Natural killer cell (primary cell): ENCODE data around the gene PRDM7. TPM values are rescaled to one million over a fixed set of nuclear protein-coding genes. Genes with fewer than 3 reads are reported as not detected.

ENCODE experiments used
- ATAC-seq, 3 donors: fragments of 150-1000 bp in 2 of 3; fragments of 200-7000 bp in 1 of 3; cut with Tn5 transposase; 1 replicate in 1 of 3; 2 replicates in 2 of 3; pipeline ENCODE4 v1.10.0; 2021; ENCODE audit warnings: mild to moderate bottlenecking in 2 of 3, moderate library complexity in 2 of 3
- DNase-seq, 2 donors: peaks; one replicate each; pipeline versions ENCODE4 v3.0.0 to v3.0.0-alpha.2; 2013 to 2021; ENCODE audit warnings: mixed read lengths in 1 of 2
- H3K27ac ChIP-seq: one replicate; pipeline ENCODE4 v1.5.1; 2013; ENCODE audit warnings: mild to moderate bottlenecking, low read length
- H3K27me3 ChIP-seq: one replicate; pipeline ENCODE4 v1.6.1; 2013; ENCODE audit warnings: low read length; ENCODE audit not compliant: control insufficient read depth, insufficient read depth
- H3K36me3 ChIP-seq: one replicate; pipeline ENCODE4 v1.6.1; 2013; ENCODE audit warnings: low read length; ENCODE audit not compliant: control insufficient read depth, insufficient read depth
- H3K4me1 ChIP-seq: one replicate; pipeline ENCODE4 v1.6.1; 2013; ENCODE audit warnings: low read length; ENCODE audit not compliant: control insufficient read depth, insufficient read depth
- H3K4me3 ChIP-seq: one replicate; pipeline ENCODE4 v1.5.1; 2013; ENCODE audit warnings: low read length
- H3K9me3 ChIP-seq: one replicate; pipeline ENCODE4 v1.6.1; 2013; ENCODE audit warnings: low read length; ENCODE audit not compliant: control insufficient read depth, insufficient read depth
- H3K27ac Mint-ChIP-seq, 2 donors: one replicate each; pipeline ENCODE4 v1.8.0; 2022; ENCODE audit warnings: mild to moderate bottlenecking in 2 of 2, mixed read lengths in 2 of 2, moderate library complexity in 1 of 2
- H3K27me3 Mint-ChIP-seq, 2 donors: one replicate each; pipeline ENCODE4 v1.8.0; 2022; ENCODE audit warnings: low read depth in 2 of 2, mixed read lengths in 2 of 2
- H3K36me3 Mint-ChIP-seq: one replicate; pipeline ENCODE4 v1.8.0; 2022; ENCODE audit warnings: mixed read lengths
- H3K4me1 Mint-ChIP-seq, 2 donors: one replicate each; pipeline ENCODE4 v1.8.0; 2022; ENCODE audit warnings: mixed read lengths in 2 of 2
- H3K4me3 Mint-ChIP-seq: one replicate; pipeline ENCODE4 v1.8.0; 2022; ENCODE audit warnings: mild to moderate bottlenecking, moderate library complexity, mixed read lengths
- H3K9me3 Mint-ChIP-seq, 2 donors: one replicate each; pipeline ENCODE4 v1.8.0; 2022; ENCODE audit warnings: mixed read lengths in 2 of 2
- CTCF ChIP-seq: fragments of 200-600 bp; IDR thresholded peaks from one replicate; pipeline ENCODE4 v1.8.0; 2022; ENCODE audit warnings: antibody characterized with exemption
- WGBS: methylation state at CpG from one replicate; pipeline ENCODE4 v1.1.7; 2013; ENCODE audit warnings: missing lambda C conversion rate; ENCODE audit not compliant: insufficient coverage; 5-methylcytosine and 5-hydroxymethylcytosine counted together
- intact Hi-C: fragments of 100-400 bp; cut with micrococcal nuclease; formaldehyde crosslinking; loops from one replicate; pipeline ENCODE4 v1.14.2; 2022
- total RNA-seq, 4 donors: library from RNA; stranded (reverse); fragments of 120-200 nt in 1 of 4; gene quantifications; one replicate each; pipeline versions ENCODE4 v1.2.3 to v1.2.4, GENCODE V29; 2013 to 2022

PRDM7 gene
- total RNA-seq, 3 donors from 2014 or later (not counting 1 experiment from before 2014, with no cell fraction given): not detected

- Mint-ChIP-seq H3K27me3 (peaks cover 0 to 9% of the 10 kb centered on the region in 2 donors), H3K4me3 (peak overlapping the region; percentile 69), H3K36me3 (no peaks in the 10 kb centered on the region), H3K27ac (peak overlapping the region in 1 of 2 donors; percentile 77), H3K4me1 (peaks cover 8 to 32% of the 10 kb centered on the region in 2 donors), H3K9me3 (no peaks in the 10 kb centered on the region)
- intact Hi-C loops: no loop called here
- peaks cover 14% of the 10 kb centered on the region for H3K27me3 ChIP-seq
- TF ChIP-seq CTCF: no peak
- WGBS: 10% methylated on average over 57 of the region's 57 CpGs
- H3K36me3 ChIP-seq: no peaks in the 10 kb centered on the region
- no peaks in the 10 kb centered on the region for H3K9me3 ChIP-seq
- DNase-seq: peak; percentile 77 to 85
- peaks cover 43% of the 10 kb centered on the region for H3K4me1 ChIP-seq
- peak overlapping the region; percentile 21 for H3K4me3 ChIP-seq
- no peak overlapping the region for H3K27ac ChIP-seq
- ATAC-seq: peak; percentile 83 to 95 (median 94)
These were observed 54.7 kb downstream of the PRDM7 start for GRCh38 chr16:90022209-90023077.

- H3K27me3 Mint-ChIP-seq: peaks cover 0 to 9% of the 10 kb centered on the region in 2 donors
- DNase-seq (no peak), ATAC-seq (no peak)
- H3K27ac Mint-ChIP-seq: no peak overlapping the region
- 69% methylated on average over 2 of the region's 2 CpGs for WGBS
- no peaks in the 10 kb centered on the region for H3K36me3 Mint-ChIP-seq
- H3K27ac ChIP-seq: no peak overlapping the region
- no peak for TF ChIP-seq CTCF
- no peaks in the 10 kb centered on the region for H3K36me3 ChIP-seq
- H3K27me3 ChIP-seq: peaks cover 14% of the 10 kb centered on the region
- no peaks in the 10 kb centered on the region for H3K9me3 ChIP-seq
- H3K4me1 ChIP-seq: peaks cover 38% of the 10 kb centered on the region
- intact Hi-C loops: no loop called here
- peaks cover 8 to 27% of the 10 kb centered on the region in 2 donors for H3K4me1 Mint-ChIP-seq
- peak overlapping the region; percentile 49 for H3K4me3 Mint-ChIP-seq
- no peak overlapping the region for H3K4me3 ChIP-seq
- H3K9me3 Mint-ChIP-seq: no peaks in the 10 kb centered on the region
These were observed 56.2 kb downstream of the PRDM7 start for GRCh38 chr16:90020838-90021382.

GRCh38 chr16:90020260-90020837 lies 56.8 kb downstream of the PRDM7 start:
- H3K27ac Mint-ChIP-seq: no peak overlapping the region
- intact Hi-C loops: no loop called here
- ATAC-seq (no peak), DNase-seq (no peak)
- Histone ChIP-seq H3K9me3 (no peaks in the 10 kb centered on the region), H3K27me3 (peaks cover 14% of the 10 kb centered on the region), H3K4me1 (peaks cover 34% of the 10 kb centered on the region), H3K36me3 (no peaks in the 10 kb centered on the region), H3K27ac (no peak overlapping the region), H3K4me3 (no peak overlapping the region)
- H3K27me3 Mint-ChIP-seq: peaks cover 0 to 12% of the 10 kb centered on the region in 2 donors
- no peaks in the 10 kb centered on the region for H3K36me3 Mint-ChIP-seq
- H3K4me1 Mint-ChIP-seq: peaks cover 8 to 25% of the 10 kb centered on the region in 2 donors
- H3K9me3 Mint-ChIP-seq: no peaks in the 10 kb centered on the region
- 94% methylated on average over 8 of the region's 9 CpGs for WGBS
- peak overlapping the region; percentile 83 for H3K4me3 Mint-ChIP-seq
- TF ChIP-seq CTCF: no peak
